WTC11 (cell line): Measurements from ENCODE around the gene ARHGAP8. TPM values are rescaled to one million over a fixed set of nuclear protein-coding genes. Genes with fewer than 3 reads are reported as not detected.

Experiments
- ATAC-seq: fragments of 200-7000 bp; cut with Tn5 transposase; 2 replicates; pipeline ENCODE4 v1.10.0; 2021; ENCODE audit warnings: mild to moderate bottlenecking, moderate library complexity
- CTCF ChIA-PET: fragments of 300-600 bp; sonication (Branson Sonifier 250); formaldehyde crosslinking; loops from one replicate; lab custom pipeline; 2021; ENCODE audit warnings: antibody characterized with exemption; lab: Charles Lee
- POLR2A ChIA-PET: fragments of 350-600 bp; sonication (Branson Sonifier 250); formaldehyde crosslinking; loops from one replicate; lab custom pipeline; 2021; ENCODE audit warnings: antibody characterized with exemption; lab: Charles Lee
- DNase-seq: peaks from one replicate; pipeline ENCODE4 v3.0.0; 2021; ENCODE audit warnings: low spot score
- H3K27ac Mint-ChIP-seq: 2 replicates; pipeline ENCODE4 v1.8.0; 2021; ENCODE audit warnings: mixed read lengths
- H3K27me3 Mint-ChIP-seq: 2 replicates; pipeline ENCODE4 v1.8.0; 2021; ENCODE audit warnings: low read depth, mild to moderate bottlenecking, moderate library complexity, mixed read lengths
- H3K36me3 Mint-ChIP-seq: 2 replicates; pipeline ENCODE4 v1.8.0; 2021; ENCODE audit warnings: mixed read lengths
- H3K4me1 Mint-ChIP-seq: 2 replicates; pipeline ENCODE4 v1.8.0; 2022; ENCODE audit warnings: mixed read lengths
- H3K4me3 Mint-ChIP-seq: 2 replicates; pipeline ENCODE4 v1.8.0; 2021; ENCODE audit warnings: mild to moderate bottlenecking, moderate library complexity, mixed read lengths
- H3K9me3 Mint-ChIP-seq: 2 replicates; pipeline ENCODE4 v1.8.0; 2021; ENCODE audit warnings: mixed read lengths
- ARID4B ChIP-seq: sonication (generic); formaldehyde crosslinking; IDR thresholded peaks from 2 replicates; pipeline ENCODE4 v1.8.0; 2023; ENCODE audit warnings: missing genetic modification reagents, mild to moderate bottlenecking, borderline replicate concordance
- ATF2 ChIP-seq: sonication (generic); formaldehyde crosslinking; IDR thresholded peaks from 2 replicates; pipeline ENCODE4 v1.8.1; 2022; ENCODE audit warnings: low read depth, missing genetic modification reagents, borderline replicate concordance
- E2F1 ChIP-seq: sonication (generic); formaldehyde crosslinking; IDR thresholded peaks from 2 replicates; pipeline ENCODE4 v1.8.0; 2022; ENCODE audit warnings: mild to moderate bottlenecking, missing genetic modification reagents
- ERG ChIP-seq: fragments of 250-450 bp; sonication (Bioruptor Pico); IDR thresholded peaks from 2 replicates; pipeline ENCODE4 v1.8.0; 2021; ENCODE audit warnings: mild to moderate bottlenecking
- IRF1 ChIP-seq: sonication (generic); formaldehyde crosslinking; IDR thresholded peaks from 2 replicates; pipeline ENCODE4 v1.8.0; 2023; ENCODE audit warnings: missing genetic modification reagents
- IRF2 ChIP-seq: sonication (generic); formaldehyde crosslinking; IDR thresholded peaks from 2 replicates; pipeline ENCODE4 v1.8.0; 2022; ENCODE audit warnings: low read depth, missing genetic modification reagents, borderline replicate concordance
- NFE2L1 ChIP-seq: sonication (generic); formaldehyde crosslinking; IDR thresholded peaks from 2 replicates; pipeline ENCODE4 v1.8.1; 2023; ENCODE audit warnings: missing genetic modification reagents
- NFYB ChIP-seq: sonication (generic); formaldehyde crosslinking; conservative IDR thresholded peaks from 2 replicates; pipeline ENCODE4 v1.8.0; 2022; ENCODE audit warnings: low read depth, missing genetic modification reagents
- NR2C2 ChIP-seq: sonication (generic); formaldehyde crosslinking; IDR thresholded peaks from 2 replicates; pipeline ENCODE4 v1.8.0; 2022; ENCODE audit warnings: mild to moderate bottlenecking, missing genetic modification reagents
- NR3C1 ChIP-seq: sonication (generic); formaldehyde crosslinking; conservative IDR thresholded peaks from 2 replicates; pipeline ENCODE4 v1.8.1; 2023; ENCODE audit warnings: low read depth, mild to moderate bottlenecking, missing genetic modification reagents
- RELA ChIP-seq: sonication (generic); formaldehyde crosslinking; IDR thresholded peaks from 2 replicates; pipeline ENCODE4 v1.8.1; 2022; ENCODE audit warnings: missing genetic modification reagents, mild to moderate bottlenecking, borderline replicate concordance
- ZBTB21 ChIP-seq: sonication (generic); formaldehyde crosslinking; IDR thresholded peaks from 2 replicates; pipeline ENCODE4 v1.8.1; 2023; ENCODE audit warnings: mild to moderate bottlenecking, missing genetic modification reagents, borderline replicate concordance
- ZBTB43 ChIP-seq: sonication (generic); formaldehyde crosslinking; IDR thresholded peaks from 2 replicates; pipeline ENCODE4 v1.8.1; 2023; ENCODE audit warnings: mild to moderate bottlenecking, missing genetic modification reagents
- ZMAT4 ChIP-seq: fragments of 250-450 bp; sonication (Bioruptor Pico); IDR thresholded peaks from 2 replicates; pipeline ENCODE4 v1.9.0; 2021; ENCODE audit warnings: mild to moderate bottlenecking
- ZNF281 ChIP-seq: sonication (generic); formaldehyde crosslinking; IDR thresholded peaks from 2 replicates; pipeline ENCODE4 v1.8.0; 2023; ENCODE audit warnings: mild to moderate bottlenecking, missing genetic modification reagents
- ZNF423 ChIP-seq: fragments of 250-450 bp; sonication (Bioruptor Pico); IDR thresholded peaks from 2 replicates; pipeline ENCODE4 v2.1.2; 2022; ENCODE audit warnings: mild to moderate bottlenecking, moderate library complexity
- ZNF512 ChIP-seq: sonication (generic); formaldehyde crosslinking; IDR thresholded peaks from 2 replicates; pipeline ENCODE4 v1.8.1; 2022; ENCODE audit warnings: missing genetic modification reagents, borderline replicate concordance
- ZSCAN18 ChIP-seq: fragments of 250-450 bp; sonication (Bioruptor Pico); IDR thresholded peaks from 2 replicates; pipeline ENCODE4 v2.1.2; 2022; ENCODE audit warnings: mild to moderate bottlenecking, moderate library complexity
- total RNA-seq: library from RNA; stranded (reverse); gene quantifications from 3 replicates; pipeline ENCODE4 v1.2.3, GENCODE V29; 2021

ARHGAP8 gene
- total RNA-seq, 1 experiment from 2014 or later, result 61.4 TPM

GRCh38 chr22:44761025-44761424, 8.7 kb downstream of the ARHGAP8 start:
- ChIA-PET CTCF (interaction anchor here (1.4 kb wide), 1 partner anchor 59 kb away, joined by 3 read pairs; no protein-coding TSS in a partner anchor), POLR2A (no interaction called here)
- Mint-ChIP-seq H3K9me3 (peaks cover 15% of the 10 kb centered on the region), H3K27me3 (no peaks in the 10 kb centered on the region; the same call in 1 of the 2 replicates), H3K4me1 (peaks cover 42% of the 10 kb centered on the region), H3K27ac (no peak overlapping the region), H3K36me3 (peaks cover 14% of the 10 kb centered on the region), H3K4me3 (no peak overlapping the region)
- DNase-seq (no peak), ATAC-seq (no peak)
- TF ChIP-seq NR3C1 (CRISPR knock-in tag) (no peak), NR2C2 (CRISPR knock-in tag) (no peak), ERG (no peak), ZMAT4 (CRISPR knock-in tag) (no peak), ZBTB21 (no peak), ZNF512 (CRISPR knock-in tag) (no peak), ATF2 (no peak), ZNF423 (CRISPR knock-in tag) (no peak), IRF2 (CRISPR knock-in tag) (no peak), ZNF281 (no peak), ZSCAN18 (CRISPR knock-in tag) (no peak), E2F1 (CRISPR knock-in tag) (no peak), RELA (CRISPR knock-in tag) (no peak), ZBTB43 (CRISPR knock-in tag) (no peak), ARID4B (CRISPR knock-in tag) (no peak), NFE2L1 (CRISPR knock-in tag) (no peak), IRF1 (no peak), NFYB (CRISPR knock-in tag) (no peak)
